ENCODE measurements around the gene PHOSPHO2. TPM values are rescaled to one million over a fixed set of nuclear protein-coding genes. Genes with fewer than 3 reads are reported as not detected.

Gene PHOSPHO2
- total RNA-seq, 4 donors from 2014 or later = 7.1 to 17.3 (median 7.6) TPM

DNA sequence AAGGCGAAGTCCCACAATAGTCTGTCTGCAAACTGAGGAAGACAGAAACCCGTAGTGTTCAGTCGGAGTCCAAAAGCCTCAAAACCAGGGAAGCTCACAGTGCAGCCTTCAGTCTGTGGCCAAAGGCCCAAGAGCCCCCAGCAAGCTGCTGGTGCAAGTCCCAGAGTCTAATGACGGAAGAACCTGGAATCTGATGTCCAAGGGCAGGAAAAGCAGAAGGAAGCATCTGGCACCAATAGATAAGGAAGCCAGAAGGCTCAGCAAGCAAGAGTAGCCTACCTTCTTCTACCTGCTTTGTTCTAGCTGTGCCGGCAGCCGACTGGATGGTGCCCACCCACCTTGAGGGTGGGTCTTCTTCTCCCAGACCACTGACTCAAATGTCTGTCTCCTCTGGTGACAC is 21.9 kb upstream of the PHOSPHO2 start:
- Histone ChIP-seq H3K4me3 (no peak overlapping the region), H3K27ac (no peak overlapping the region)
- TF ChIP-seq EP300 (IDR thresholded peaks at IDR 0.05) = no peak
- TF ChIP-seq, protein P1, sequence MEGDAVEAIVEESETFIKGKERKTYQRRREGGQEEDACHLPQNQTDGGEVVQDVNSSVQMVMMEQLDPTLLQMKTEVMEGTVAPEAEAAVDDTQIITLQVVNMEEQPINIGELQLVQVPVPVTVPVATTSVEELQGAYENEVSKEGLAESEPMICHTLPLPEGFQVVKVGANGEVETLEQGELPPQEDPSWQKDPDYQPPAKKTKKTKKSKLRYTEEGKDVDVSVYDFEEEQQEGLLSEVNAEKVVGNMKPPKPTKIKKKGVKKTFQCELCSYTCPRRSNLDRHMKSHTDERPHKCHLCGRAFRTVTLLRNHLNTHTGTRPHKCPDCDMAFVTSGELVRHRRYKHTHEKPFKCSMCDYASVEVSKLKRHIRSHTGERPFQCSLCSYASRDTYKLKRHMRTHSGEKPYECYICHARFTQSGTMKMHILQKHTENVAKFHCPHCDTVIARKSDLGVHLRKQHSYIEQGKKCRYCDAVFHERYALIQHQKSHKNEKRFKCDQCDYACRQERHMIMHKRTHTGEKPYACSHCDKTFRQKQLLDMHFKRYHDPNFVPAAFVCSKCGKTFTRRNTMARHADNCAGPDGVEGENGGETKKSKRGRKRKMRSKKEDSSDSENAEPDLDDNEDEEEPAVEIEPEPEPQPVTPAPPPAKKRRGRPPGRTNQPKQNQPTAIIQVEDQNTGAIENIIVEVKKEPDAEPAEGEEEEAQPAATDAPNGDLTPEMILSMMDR (IDR thresholded peaks at IDR 0.05) = no peak
- TF ChIP-seq POLR2A (IDR thresholded peaks at IDR 0.05) = no peak

DNA sequence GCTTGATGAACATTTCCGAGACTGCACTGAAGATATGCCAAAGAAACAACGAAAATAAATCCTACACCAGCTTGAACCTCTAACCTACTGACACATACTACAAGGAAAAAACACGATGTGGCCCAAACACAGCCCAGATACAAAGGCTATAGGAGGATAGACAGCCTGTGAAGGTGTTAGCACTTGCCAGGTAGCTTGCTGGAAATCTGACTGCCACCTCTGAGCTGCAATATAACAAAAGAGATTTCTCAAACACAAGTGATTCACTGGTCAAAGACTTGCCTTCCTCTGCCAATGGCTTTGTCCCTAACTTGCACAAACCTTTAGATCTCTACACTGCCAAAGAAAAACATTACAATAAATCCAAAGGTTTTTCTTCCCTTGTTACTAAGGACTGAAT is 21.2 kb upstream of the PHOSPHO2 start:
- no peaks in the 10 kb centered on the region for H3K27me3 ChIP-seq
- H3K36me3 ChIP-seq = no peaks in the 10 kb centered on the region
- H3K4me1 ChIP-seq = no peaks in the 10 kb centered on the region
- no peak overlapping the region for H3K27ac ChIP-seq
- no peak overlapping the region for H3K4me3 ChIP-seq
- TF ChIP-seq EP300 (IDR thresholded peaks at IDR 0.05) (no peak), POLR2A (IDR thresholded peaks at IDR 0.05) (no peak)
- TF ChIP-seq, protein P1 (IDR thresholded peaks at IDR 0.05) = no peak
- DNase-seq (ENCODE audit: low spot score in 2 of 2) = no peak
- WGBS, 2 donors = 56 to 89% methylated on average over 3 of the region's 3 CpGs
- no peaks in the 10 kb centered on the region for H3K9me3 ChIP-seq

More for the DNA sequence above, 21.9 kb upstream of the PHOSPHO2 start:
- 72 to 86% methylated on average over 6 of the region's 6 CpGs for WGBS, 2 donors
- Histone ChIP-seq H3K9me3 (no peaks in the 10 kb centered on the region), H3K27me3 (no peaks in the 10 kb centered on the region), H3K36me3 (no peaks in the 10 kb centered on the region), H3K4me1 (no peaks in the 10 kb centered on the region)
- DNase-seq (ENCODE audit: low spot score in 2 of 2) = no peak

DNA sequence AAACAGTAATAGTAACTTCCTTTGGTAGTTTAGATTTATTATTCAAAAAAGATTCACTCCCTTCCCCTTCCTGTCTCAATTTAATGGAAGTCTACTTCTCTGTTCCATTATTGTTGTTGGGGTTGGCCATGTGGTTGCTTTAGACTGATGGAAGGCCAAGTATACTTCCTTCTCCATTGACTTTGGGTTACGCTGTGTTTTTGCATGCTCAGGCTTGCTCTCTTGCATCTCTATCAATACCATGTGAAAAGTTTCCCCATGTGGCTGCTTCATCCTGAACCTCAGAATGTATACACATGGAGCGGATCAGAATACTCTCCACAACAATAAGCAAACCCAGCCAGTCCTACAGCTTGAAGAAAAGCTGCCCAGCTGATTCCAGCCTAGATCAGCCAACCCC is 20.3 kb upstream of the PHOSPHO2 start:
- Histone ChIP-seq H3K27me3 (no peaks in the 10 kb centered on the region), H3K27ac (no peak overlapping the region), H3K9me3 (no peaks in the 10 kb centered on the region), H3K4me3 (no peak overlapping the region), H3K36me3 (no peaks in the 10 kb centered on the region), H3K4me1 (no peaks in the 10 kb centered on the region)
- 94 to 95% methylated on average over 2 of the region's 2 CpGs for WGBS, 2 donors
- TF ChIP-seq, protein P1 (IDR thresholded peaks at IDR 0.05) = no peak
- no peak for TF ChIP-seq POLR2A (IDR thresholded peaks at IDR 0.05)
- no peak for TF ChIP-seq EP300 (IDR thresholded peaks at IDR 0.05)
- no peak for DNase-seq (ENCODE audit: low spot score in 2 of 2)

DNA sequence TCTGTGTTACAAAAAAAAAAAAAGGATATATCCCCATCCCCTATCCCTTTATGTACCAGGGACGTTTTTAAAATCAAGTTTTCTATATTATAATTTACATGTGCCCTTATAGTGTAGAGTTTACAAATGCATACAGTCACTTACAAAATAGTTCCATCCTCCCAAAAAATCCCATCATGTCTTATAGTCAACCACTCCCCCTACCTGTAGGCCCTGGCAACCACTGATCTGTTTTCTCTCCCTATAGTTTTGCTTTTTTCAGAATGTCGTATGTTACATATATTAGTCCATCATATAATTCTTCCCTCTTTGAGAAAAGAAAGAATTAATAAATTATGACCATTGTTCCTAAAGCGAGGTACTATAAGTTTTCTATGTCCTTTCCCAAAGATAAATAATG is 17.9 kb upstream of the PHOSPHO2 start:
- Histone ChIP-seq H3K27me3 (no peaks in the 10 kb centered on the region), H3K36me3 (no peaks in the 10 kb centered on the region), H3K9me3 (no peaks in the 10 kb centered on the region), H3K27ac (no peak overlapping the region), H3K4me1 (no peaks in the 10 kb centered on the region), H3K4me3 (no peak overlapping the region)
- 57 to 63% methylated on average over 3 of the region's 3 CpGs for WGBS, 2 donors
- TF ChIP-seq POLR2A (IDR thresholded peaks at IDR 0.05) = no peak
- TF ChIP-seq, protein P1 (IDR thresholded peaks at IDR 0.05) = no peak
- no peak for DNase-seq (ENCODE audit: low spot score in 2 of 2)

DNA sequence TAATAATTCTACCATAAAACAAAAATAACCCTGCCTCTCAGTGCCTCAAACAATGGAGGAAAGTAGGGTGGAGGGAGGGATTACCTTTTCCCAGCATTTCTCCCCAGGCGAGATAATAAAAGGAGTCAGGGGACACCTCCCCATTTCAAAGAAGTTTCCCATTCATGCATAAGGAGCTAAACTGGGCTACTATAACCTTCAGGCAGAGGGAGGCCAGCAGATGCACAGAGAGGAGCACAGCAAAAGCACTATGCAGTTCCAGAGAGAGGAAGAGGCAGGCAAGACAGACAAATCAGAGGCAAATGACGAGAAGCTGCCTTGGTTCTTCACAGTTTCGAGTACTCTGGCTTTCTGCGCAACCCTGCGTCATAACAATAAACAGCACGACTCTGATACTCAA is 17.4 kb upstream of the PHOSPHO2 start:
- Histone ChIP-seq H3K4me3 (no peak overlapping the region), H3K36me3 (no peaks in the 10 kb centered on the region), H3K9me3 (no peaks in the 10 kb centered on the region), H3K4me1 (no peaks in the 10 kb centered on the region), H3K27ac (no peak overlapping the region), H3K27me3 (no peaks in the 10 kb centered on the region)
- TF ChIP-seq, protein P1 (IDR thresholded peaks at IDR 0.05) = no peak
- TF ChIP-seq EP300 (IDR thresholded peaks at IDR 0.05) (no peak), POLR2A (IDR thresholded peaks at IDR 0.05) (no peak)
- WGBS, 2 donors = 81 to 82% methylated on average over 6 of the region's 6 CpGs
- DNase-seq (ENCODE audit: low spot score in 2 of 2) = no peak

All from tibial nerve (tissue), 4 donors.